Hindlimb muscle (tissue), 1 donor: Measurements from ENCODE around the gene CSNK2B. TPM values are rescaled to one million over a fixed set of nuclear protein-coding genes. Genes with fewer than 3 reads are reported as not detected.
A peak's percentile ranks its signal among the peaks of the same experiment; 100 is the strongest.

ENCODE experiments used
- DNase-seq: peaks from one replicate; pipeline ENCODE4 v3.0.0-alpha.2; 2013
- polyA plus RNA-seq: library from polyadenylated mRNA; unstranded; fragments of 120-200 nt; gene quantifications from one replicate; pipeline ENCODE4 v1.2.1, GENCODE V29; 2013; ENCODE audit not compliant: insufficient read length

The CSNK2B gene
- polyA plus RNA-seq, 1 donor: 127 TPM

DNA sequence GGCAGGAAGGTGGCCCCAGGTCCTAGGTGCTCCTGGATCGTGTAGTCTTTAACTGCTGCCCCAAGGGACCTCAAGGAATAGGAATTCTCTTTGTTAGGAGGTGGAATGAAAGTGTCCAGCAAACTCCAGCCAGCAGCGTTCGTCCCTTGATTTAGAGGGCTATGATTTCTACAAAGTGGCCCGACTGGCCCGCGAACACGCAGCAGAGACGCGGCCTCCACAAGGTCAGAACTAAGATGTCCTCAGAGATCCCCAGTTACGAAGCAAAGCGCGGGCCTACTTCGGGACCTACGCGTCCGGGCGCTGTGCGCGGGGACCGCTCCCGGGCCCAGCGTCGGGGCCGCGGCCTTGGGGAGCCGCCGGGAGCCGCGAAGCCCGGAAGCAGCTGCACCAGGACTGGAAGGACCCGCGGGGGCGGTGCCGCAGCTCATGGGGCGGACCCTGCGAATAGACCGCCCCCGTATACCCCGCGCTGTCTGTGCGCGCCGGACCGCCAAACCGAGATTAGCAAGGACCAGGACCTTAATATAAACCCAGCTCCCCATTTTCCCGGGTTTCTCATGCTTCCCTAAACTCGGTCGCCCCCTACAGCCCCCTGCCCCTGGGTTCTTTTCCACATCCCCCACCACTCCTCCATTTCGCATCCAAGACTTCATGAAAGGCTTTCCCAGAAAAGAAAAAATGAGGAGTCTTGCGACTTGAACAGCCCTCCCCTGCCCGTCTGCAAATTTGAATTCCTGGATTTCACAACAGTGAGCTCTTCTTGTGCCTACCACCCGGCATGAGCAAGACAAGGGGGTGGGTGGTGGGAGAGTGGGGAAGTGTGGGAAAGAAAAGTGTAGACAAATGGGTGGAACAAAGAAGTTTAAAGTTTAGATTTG is 5.3 kb upstream of the CSNK2B start, which contains the start of gene C6orf47:
Gene C6orf47, minus strand, starts transcription at position 398 of the 881 bp plus-strand sequence. CDS start 831 bp downstream, outside the sequence.
- peak; percentile 89 for DNase-seq

DNA sequence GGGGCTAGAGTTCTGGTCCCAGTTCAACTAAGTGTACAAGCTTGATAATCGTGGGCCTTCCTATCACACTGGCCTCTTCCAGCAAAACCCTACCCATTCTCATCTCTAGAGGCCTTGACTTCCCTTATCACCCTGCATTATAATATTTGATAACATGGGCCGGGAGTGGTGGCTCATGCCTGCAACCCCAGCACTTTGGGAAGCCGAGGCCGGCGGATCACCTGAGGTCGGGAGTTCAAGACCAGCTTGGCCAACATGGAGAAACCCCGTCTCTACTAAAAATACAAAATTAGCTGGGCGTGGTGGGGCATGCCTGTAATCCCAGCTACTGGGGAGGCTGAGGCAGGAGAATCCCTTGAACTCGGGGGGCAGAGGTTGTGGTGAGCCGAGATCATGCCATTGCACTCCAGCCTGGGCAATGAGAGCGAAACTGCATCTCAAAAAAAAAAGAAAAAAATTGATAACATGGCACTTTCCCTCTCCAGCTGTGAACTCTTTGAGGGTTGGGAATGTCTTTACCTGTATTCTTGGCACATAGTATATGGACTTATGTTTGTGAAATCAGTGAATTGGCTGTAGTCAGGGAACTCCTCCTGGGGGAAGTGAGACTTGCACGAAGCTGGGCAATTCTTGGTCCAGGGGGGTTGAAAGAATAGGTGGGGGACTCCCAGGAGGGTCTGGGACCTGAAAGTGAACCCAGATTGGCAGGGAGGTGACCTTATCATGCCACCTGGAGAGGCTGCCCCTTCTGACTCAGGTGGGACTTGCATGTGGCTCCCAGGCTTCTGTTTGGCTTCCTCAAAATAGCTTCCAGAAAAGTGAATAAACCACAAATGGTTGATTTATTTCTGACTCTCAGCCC is 4.4 kb upstream of the CSNK2B start:
- no peak for DNase-seq

DNA sequence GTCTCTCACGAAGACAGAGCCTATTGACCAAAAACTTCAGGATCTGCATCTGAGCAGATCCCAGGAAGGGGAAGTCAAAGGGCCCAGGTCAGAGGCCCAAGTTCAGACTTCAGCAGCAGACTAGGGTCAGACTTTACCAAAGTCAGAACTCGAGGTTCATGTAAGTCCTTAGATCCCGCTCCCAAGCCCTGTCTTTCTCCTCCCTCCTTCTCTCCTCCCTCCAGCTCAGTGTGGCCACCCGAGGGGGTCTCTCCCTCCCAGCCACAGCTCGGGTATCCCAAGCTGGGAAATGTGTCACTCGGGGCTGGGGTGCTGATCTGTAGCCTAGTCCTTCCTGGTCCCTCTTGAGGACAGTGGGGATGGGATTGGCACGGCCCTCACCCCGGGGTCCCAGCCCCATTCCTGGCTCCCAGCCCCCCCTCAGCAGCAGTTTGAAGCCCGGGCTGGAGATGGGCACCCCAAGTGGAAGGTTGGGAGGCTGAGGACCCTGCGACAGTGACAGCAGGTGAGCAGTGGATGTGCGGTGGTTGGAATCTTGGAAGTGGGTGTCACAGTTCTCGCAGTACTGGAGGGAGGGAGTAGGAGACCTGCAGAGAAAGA is 3.7 kb upstream of the CSNK2B start:
- no peak for DNase-seq

DNA sequence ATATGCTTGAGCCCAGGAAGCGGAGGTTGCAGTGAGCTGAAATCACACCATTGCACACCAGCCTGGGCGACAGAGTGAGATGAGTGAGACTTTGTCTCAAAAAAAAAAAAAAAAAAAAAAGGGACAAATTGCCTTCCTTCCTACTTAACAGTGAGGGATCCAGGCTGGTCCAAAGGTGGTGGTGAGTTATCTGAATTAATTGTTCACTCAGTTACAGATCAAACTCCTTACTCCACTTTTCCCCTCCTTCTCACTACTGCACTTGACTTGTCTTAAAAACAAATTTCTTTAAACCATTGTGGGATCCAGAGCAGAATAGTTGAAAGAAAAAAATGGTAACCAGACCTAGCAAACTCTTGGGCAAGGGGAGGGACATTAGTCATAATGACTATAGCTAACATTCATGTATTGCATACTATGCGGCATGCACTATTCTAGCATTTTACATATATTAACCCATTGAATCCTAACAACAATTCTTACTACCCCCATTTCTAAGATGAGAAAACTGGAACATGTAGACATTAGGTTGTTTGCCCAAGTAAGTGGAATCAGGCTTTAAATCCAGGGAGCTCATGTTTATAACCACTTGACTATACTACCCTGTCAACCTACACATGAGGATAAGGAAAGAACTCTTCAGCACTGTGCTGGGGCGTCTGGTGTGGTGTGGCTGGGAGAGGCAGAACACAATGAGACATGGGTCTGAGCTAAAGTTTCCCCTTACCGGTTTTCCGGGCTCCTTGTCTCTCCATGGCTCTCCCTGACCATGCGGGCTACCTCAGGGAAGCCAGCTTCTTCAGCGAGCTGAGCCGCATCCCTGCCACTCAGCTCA is 2.5 kb upstream of the CSNK2B start:
- no peak for DNase-seq

DNA sequence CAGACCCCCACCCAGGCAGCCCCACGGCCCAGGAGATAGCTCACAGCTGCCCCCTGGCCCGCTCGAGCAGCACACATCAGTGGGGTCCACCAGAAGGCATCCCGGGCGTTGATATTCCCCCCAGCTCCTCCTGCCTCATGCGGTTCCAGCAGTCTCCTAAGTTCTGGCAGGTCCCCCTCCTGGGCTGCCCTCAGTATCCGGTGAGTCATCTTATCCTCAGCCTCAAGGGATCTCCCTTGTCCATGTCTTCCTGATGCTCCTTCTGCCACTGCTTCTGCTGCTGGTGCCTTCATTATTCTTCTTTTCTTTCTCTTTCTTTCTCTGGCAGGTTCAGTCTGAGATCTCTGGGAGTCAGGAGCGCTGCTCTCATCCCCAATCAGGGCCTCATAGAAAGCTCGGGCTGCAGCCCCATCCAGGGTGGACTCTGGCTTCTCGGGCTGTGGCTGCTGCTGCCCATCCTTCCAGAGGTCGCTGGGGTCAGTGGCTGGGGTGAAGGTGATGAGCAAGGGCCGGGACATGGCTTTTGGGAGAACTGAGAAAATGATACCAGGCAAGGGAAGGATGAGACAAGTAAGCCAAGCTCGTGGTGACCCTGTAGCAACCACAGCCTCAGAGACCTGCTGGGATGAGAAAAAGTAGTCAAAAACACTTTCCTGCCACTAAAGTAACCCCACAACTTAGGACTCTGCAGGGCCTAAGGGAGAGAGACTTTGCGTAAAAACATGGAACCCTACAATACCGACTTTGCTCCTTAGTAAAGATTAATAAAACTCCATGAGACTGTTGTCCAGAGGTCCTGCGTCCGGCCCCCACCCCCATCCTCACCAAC is 1.7 kb upstream of the CSNK2B start:
- DNase-seq: peak; percentile 59

DNA sequence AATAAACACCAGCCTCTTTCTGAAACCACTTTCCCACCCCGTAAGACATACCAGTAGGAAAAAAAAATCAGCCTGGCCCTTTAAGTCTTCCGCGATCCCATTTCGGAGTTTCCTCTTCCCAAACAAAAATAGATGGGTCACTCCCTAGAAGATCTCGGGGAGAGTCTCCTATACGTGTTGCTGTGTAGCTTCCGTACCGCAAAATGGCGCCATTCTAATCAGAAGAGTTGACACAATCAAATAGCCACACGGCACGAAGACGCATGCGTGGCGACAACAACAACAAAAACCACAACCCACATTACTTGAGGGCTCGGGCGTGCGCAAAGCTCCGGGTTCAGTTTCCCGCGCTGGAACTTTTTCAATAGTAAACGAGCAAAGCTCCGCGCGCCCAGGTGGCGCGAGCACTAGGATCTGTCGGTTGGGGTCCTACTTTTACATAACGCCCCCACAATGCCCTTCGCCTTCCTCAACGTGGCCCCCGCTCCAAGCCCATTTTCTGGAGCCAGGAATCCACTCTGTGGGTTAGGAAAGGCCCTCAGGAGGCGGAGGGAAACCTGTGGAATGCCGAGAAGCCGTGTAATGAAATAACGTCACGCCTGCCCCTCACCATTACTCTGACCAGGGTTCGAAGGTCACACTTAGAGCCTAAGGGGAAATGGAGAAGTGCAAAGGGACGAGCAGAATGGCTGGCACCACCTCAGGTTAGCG is 935 bp upstream of the CSNK2B start, which contains the start of gene GPANK1:
Gene GPANK1, minus strand, starts transcription at position 208 of the 711 bp plus-strand sequence. CDS start 519 bp downstream, outside the sequence.
- peak; percentile 96 for DNase-seq

DNA sequence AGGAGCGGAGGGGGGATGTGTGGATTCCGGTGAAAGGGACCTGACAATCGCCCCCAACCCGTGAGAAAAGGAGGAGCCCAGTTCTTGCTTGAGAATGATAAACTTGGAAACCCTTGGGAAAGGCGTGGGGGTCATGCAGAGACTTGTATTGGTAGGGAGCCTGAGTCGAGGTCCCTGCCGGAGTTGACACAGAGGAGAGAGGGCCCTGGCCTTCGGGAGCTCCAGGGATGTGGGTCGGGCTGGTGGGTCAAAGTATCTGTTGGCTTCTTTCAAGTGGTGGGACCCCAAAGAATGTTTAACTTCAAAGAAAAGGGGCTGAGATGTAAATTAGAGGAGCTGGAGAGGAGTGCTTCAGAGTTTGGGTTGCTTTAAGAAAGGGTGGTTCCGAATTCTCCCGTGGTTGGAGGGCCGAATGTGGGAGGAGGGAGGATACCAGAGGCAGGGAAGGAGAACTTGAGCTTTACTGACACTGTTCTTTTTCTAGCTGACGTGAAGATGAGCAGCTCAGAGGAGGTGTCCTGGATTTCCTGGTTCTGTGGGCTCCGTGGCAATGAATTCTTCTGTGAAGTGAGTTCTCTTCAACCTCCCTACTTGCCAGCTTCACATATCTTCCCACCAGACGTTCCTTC is 571 bp downstream of the CSNK2B start:
- DNase-seq: no peak

DNA sequence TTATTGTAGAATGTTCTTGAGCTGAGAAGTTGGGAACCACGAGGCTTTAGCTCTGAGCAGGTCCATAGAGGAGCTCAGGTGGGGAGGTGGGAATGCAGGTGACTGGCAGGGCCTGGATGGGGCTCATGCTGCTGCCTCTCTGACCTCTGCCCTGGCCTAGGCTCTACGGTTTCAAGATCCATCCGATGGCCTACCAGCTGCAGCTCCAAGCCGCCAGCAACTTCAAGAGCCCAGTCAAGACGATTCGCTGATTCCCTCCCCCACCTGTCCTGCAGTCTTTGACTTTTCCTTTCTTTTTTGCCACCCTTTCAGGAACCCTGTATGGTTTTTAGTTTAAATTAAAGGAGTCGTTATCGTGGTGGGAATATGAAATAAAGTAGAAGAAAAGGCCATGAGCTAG is 3.8 kb downstream of the CSNK2B start, which contains the start of gene LY6G5B:
Gene LY6G5B, plus strand, starts transcription at position 301 of the 400 bp plus-strand sequence. CDS start 975 bp downstream, outside the sequence.
- no peak for DNase-seq

DNA sequence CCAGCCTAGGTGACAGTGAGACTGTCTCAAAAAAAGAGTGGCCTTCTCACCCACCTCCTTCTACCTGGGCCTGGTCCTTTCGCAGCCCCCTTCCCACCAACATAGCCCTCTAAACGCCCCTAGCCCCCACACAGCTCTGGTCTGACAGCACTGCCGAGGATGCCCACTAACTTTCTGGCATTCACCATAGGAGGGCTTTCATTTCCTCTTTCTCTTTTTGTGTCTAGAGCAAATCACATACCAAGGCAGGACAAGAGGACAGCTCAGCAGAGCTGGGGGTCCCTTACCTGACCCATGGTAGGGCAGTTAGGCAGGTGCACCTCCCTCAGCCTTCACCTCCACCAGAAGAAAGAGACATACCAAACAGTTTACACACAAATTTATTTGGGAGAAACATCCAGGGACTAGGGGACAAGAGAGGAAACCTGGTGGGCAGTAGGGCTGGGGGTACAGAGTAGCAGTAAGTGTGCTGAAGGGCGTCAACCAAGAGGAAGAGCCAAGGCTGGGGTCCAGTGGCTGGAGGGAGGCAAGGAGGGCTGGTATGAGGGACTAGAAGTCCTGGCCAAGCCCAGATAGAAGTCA is 10.5 kb downstream of the CSNK2B start:
- no peak for DNase-seq

DNA sequence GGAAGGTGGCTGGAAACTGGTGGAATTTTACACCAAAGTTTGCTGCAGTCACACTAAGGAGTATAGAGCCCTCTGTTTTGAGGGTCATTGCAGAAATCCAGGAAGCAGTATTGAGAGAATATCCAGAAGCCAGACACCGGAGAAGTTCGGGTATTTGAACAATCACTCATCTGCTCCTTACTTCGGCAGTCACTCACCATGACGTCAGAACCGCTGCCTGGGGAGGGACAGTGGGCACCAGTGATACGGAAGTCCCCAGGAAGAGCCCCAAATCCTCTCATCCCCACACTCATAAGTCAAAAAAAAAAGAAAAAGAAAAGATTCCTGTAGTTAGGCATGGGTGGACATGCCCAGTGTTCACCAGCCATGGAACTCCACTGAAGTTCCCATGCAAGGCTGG is 11.0 kb downstream of the CSNK2B start:
- DNase-seq: no peak

DNA sequence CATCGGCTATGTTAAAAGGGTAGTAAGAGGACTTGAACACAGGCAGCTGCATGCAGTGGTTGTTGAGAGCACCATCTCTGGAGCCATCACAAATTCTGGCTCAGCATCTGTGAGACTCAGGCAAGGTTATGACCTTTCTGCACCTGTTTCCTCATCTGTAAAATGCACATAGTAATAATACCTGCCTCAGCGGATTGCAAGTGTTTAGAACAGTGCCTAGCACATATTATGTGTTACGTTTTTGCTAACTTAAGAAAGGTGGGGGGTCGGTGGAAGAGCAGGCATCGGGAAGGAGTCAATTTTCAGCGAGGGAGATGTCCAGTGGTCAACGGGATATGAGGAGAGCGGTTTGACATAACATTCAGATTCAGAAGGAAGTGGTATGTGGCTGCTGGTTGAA is 12.1 kb downstream of the CSNK2B start:
- no peak for DNase-seq

DNA sequence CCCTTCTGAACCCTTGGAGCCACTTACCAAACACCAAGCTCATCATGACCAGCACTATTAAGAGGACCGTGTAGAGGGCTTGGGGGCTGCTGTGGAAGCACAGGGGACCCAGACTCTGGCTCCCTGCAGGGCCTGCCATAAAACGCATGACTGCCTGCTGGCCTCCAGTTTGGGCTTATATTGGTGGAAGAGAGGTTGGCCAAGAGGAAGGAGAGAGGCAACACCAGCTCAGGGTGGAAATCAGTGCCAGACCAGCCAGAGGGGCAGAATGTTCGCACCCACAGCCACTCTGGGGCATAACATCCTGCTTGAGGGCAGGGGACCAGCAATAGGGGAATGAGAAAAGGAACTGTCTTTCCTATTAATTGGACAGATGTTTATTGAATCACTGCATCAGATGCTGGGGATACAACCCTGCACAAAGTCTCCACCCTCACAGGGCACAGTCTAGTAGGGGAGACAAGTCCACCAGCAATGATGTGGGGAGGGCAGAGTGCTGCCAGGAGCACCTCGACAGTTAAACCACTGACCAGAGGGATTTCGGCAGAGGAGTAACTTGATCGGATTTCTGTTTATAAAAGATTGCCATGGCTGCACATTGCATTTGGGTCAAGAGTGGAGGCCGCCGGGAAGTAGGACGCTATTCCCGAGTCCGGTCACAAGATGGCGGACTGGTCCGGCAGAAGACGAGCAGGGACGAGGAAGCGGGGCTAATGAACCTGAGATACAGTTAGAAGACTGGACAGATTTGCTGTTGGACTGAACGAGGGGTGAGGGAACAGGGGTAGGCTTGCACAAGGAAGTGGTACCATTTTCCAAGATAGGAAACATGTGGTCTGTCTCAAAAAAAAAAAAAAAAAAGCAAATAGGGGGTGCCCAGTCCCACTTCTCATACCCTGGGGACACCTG is 14.6 kb downstream of the CSNK2B start, which contains the start of gene LY6G5C:
Gene LY6G5C, minus strand, starts transcription at position 842 of the 909 bp plus-strand sequence. Its CDS starts 694 bp downstream, at position 148.
- peak; percentile 87 for DNase-seq

DNA sequence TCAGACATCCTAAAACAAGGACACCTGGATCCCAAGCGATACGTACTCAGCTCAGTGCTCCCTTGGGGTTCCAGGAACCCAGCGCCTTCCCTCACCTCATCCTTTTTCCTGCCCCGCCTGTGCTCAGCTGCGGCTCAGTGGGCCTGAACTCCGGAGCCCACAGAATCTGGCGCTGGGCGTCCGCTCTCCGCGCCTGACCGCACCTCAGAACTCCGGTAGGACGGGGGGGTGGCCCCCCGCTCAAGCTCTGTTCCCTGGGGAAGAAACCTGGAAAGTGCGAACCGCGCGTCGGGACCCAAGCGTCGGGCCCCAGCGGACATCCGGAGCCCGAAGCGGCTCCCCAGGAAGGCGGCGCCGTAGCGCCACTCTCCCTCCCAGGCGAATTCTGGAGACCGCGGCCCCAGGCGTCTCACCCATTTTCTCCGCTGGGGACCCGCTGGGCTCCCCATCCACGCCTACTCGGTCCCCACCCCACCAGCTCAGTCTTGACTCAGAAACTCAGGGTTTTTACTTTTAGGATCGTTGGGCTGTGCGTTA is 15.3 kb downstream of the CSNK2B start:
- peak; percentile 36 for DNase-seq

DNA sequence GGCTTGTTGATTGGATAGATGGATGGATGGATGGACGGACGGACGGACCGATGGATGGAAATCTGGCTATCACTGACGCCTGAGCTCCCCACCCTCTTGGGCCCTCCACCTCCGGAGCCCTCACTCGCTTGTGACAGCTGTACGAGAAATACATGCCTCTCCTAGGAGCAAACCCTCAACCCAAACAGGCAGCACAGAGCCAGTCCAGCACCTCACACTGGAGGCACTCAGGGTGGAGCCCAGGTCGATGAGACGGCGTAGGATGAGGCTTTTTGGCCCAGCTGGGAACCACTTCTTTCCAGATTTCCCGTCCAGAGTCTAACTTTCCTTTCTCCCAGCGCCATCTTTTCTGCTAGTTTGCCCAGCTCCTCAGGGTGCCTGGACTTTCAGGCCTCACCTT is 17.7 kb downstream of the CSNK2B start:
- no peak for DNase-seq

DNA sequence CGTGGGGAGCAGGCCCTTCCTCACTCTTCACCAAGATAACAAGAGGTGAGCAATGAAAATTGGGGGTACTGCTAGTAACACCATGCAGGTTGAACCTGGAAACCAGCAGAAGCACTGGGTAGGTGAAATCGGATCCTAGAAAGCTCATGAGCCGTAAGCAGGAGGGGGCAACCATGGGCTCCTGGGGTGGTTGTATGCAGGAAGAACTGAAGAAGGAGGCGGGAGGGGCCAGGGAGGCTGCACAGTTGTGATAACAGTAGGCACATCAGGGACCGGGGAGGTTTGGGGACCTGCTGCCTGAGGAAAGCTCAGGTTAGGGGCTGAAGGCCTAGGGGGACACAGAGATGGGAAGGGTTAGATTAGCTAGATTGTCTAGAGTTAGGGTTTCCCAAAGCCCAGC is 20.6 kb downstream of the CSNK2B start:
- no peak for DNase-seq

DNA sequence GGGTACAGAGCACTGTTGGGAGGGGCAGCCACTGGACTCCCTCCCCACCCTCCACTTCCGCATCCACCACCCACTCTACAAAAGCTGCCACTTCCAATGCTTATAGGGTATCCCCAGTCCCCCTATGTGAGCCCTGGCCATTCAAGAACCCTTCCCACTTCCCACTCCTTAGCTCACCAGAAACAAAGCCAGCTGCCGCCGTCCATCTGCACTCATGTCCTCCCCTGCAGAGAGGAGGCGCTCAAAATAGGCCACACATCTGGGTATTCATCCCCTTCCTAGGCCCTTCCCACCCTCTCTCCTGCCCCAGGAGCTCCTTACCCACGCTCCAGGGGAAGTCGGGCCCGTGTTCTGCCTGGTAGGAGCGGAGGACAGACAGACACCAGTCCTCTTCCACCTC is 21.4 kb downstream of the CSNK2B start:
- DNase-seq: no peak

DNA sequence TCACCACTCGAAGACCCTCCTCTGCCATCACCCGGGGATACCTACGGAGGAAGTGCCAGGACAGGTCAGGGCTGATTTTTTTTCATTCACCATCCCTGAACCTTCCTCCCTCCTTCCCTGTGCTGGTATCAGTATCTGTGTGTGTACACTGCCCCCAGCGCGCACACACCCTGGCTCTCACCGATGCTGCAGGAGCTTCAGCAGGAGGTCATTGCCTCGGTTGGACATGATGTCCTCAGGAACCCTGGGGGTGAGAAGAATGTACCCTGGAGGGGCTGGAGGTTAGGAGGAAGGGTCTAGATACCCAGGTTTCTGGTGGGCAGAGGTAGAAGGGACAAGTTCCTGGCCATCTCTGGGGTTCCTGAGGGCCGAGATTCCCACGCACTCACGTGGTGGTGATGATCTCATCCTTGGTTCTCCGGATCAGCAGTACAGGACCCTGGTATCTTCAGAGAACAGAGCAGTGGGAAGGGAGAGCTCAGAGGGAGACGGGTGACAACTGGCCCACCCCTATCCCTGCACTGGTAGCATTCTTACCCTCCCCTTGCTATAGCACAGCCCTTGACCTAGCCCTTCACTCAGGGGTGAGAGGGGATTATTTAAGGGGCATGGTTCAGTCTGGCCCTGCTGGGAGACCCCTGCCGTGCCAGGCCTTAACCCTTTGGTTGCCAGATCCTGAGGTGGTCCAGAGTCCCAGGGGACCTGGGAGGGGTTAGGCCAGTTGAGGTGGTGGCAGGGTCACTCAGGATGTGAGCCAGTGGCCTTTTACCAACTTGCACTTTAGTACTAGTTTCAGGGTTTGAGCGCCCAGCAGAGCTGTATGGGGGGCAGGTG is 22.2 kb downstream of the CSNK2B start:
- no peak for DNase-seq
